Uterus (tissue), 4 donors: Measurements from ENCODE around the gene COL25A1. TPM values are rescaled to one million over a fixed set of nuclear protein-coding genes. Genes with fewer than 3 reads are reported as not detected.

Source experiments
- DNase-seq, 2 donors: peaks; one replicate each; pipeline ENCODE4 v3.0.0-alpha.2; 2019 to 2020
- H3K27ac ChIP-seq, 2 donors: fragments of 200-600 bp; sonication (generic); 1 replicate in 1 of 2; 2 replicates in 1 of 2; pipeline ENCODE4 v1.5.1; 2016 to 2018
- H3K27me3 ChIP-seq, 2 donors: fragments of 200-600 bp; sonication (generic); one replicate each; pipeline ENCODE4 v1.5.1; 2018 to 2019; ENCODE audit warnings: control low read depth in 1 of 2
- H3K36me3 ChIP-seq, 2 donors: fragments of 200-600 bp; sonication (generic); one replicate each; pipeline ENCODE4 v1.5.1; 2019; ENCODE audit warnings: control low read depth in 1 of 2
- H3K4me1 ChIP-seq, 2 donors: fragments of 200-600 bp; sonication (generic); one replicate each; pipeline ENCODE4 v1.5.1; 2018 to 2019; ENCODE audit warnings: control low read depth in 1 of 2
- H3K4me3 ChIP-seq, 2 donors: fragments of 200-600 bp; sonication (generic); 1 replicate in 1 of 2; 2 replicates in 1 of 2; pipeline ENCODE4 v1.5.1; 2018 to 2019; ENCODE audit warnings: mild to moderate bottlenecking in 1 of 2
- H3K9me3 ChIP-seq, 2 donors: fragments of 200-600 bp; sonication (generic); one replicate each; pipeline ENCODE4 v1.5.1; 2019; ENCODE audit warnings: control low read depth in 1 of 2
- POLR2A ChIP-seq, 2 donors: fragments of 450-650 bp; IDR thresholded peaks; one replicate each; pipeline ENCODE4 v1.6.1; 2016; ENCODE audit warnings: antibody characterized with exemption in 2 of 2, mild to moderate bottlenecking in 1 of 2, moderate library complexity in 1 of 2
- intact Hi-C: fragments of 100-400 bp; cut with DNase I; formaldehyde crosslinking; loops from one replicate; pipeline ENCODE4 v1.15.1; 2023; ENCODE audit warnings: low total_unique reads
- total RNA-seq, 4 donors: library from RNA; depleted of rRNA in 3 of 4; stranded (reverse); fragments of >200 nt in 3 of 4; gene quantifications; one replicate each; pipeline versions ENCODE4 v1.1.0 to v1.2.4, GENCODE V29; 2014 to 2023
- TF ChIP-seq, protein P1 (sequence below), 4 experiments: fragments of 200-600 bp in 2 of 4; fragments of 450-650 bp in 2 of 4; sonication (generic) in 2 of 4; IDR thresholded peaks; one replicate each; pipeline ENCODE4 v1.5.1; 2016 to 2019; ENCODE audit warnings: antibody characterized with exemption in 4 of 4, mild to moderate bottlenecking in 2 of 4, moderate library complexity in 1 of 4
- donor health status: DM: yes; HTN: yes; CAD: no.

Gene COL25A1
- total RNA-seq, 4 donors from 2014 or later: 0.26 to 41.1 (median 1.8) TPM; not detected in 1

DNA sequence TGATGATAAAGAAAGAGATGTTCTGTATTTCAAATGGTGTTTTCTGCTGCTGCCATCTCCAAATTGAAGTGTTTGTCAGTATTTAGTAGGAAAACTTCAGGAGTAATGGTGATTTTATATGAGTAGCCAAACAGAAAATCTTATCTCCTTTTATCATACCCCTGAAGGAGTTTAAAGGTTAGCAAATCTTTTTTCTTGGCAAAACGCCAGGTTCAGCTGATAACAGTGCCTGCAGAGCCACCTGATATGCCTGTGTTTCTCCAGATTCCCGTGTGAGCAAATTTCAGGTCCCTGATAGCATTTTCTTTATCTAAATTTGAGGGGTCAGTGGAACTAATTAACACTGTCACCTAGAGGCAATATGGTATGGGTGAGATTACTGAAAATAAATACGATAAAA lies 473.8 kb downstream of the COL25A1 start:
- Histone ChIP-seq H3K36me3 (no peaks in the 10 kb centered on the region), H3K9me3 (no peaks in the 10 kb centered on the region), H3K27ac (no peak overlapping the region), H3K4me3 (no peak overlapping the region), H3K4me1 (no peaks in the 10 kb centered on the region), H3K27me3 (no peaks in the 10 kb centered on the region)
- TF ChIP-seq POLR2A (IDR thresholded peaks at IDR 0.05): no peak
- TF ChIP-seq, protein P1, sequence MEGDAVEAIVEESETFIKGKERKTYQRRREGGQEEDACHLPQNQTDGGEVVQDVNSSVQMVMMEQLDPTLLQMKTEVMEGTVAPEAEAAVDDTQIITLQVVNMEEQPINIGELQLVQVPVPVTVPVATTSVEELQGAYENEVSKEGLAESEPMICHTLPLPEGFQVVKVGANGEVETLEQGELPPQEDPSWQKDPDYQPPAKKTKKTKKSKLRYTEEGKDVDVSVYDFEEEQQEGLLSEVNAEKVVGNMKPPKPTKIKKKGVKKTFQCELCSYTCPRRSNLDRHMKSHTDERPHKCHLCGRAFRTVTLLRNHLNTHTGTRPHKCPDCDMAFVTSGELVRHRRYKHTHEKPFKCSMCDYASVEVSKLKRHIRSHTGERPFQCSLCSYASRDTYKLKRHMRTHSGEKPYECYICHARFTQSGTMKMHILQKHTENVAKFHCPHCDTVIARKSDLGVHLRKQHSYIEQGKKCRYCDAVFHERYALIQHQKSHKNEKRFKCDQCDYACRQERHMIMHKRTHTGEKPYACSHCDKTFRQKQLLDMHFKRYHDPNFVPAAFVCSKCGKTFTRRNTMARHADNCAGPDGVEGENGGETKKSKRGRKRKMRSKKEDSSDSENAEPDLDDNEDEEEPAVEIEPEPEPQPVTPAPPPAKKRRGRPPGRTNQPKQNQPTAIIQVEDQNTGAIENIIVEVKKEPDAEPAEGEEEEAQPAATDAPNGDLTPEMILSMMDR (IDR thresholded peaks at IDR 0.05): no peak
- DNase-seq: no peak
- intact Hi-C loops: no loop called here

DNA sequence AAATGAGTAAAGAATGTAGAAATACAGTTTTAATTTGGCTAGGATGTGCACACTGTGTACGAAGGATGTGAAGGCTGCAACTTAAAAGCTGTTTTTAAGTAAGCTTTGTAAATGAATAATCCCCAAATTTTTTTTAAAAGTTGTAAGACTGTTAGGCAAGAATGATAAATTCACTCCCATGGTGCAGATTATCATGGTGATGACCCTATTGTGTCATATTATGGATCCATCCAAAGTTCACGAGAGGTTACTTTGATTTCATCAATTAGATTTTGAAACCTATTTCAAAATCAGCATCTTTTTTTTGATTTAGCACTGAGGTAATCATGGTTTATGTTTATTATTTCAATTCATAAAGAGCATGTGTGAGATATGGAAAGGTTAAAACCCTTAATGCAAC lies 476.7 kb downstream of the COL25A1 start:
- no peak for TF ChIP-seq POLR2A (IDR thresholded peaks at IDR 0.05)
- TF ChIP-seq, protein P1 (IDR thresholded peaks at IDR 0.05): no peak
- intact Hi-C loops: no loop called here
- H3K27me3 ChIP-seq: no peaks in the 10 kb centered on the region
- no peaks in the 10 kb centered on the region for H3K36me3 ChIP-seq
- no peak for DNase-seq
- H3K4me1 ChIP-seq: no peaks in the 10 kb centered on the region
- no peak overlapping the region for H3K27ac ChIP-seq
- no peak overlapping the region for H3K4me3 ChIP-seq
- H3K9me3 ChIP-seq: no peaks in the 10 kb centered on the region

DNA sequence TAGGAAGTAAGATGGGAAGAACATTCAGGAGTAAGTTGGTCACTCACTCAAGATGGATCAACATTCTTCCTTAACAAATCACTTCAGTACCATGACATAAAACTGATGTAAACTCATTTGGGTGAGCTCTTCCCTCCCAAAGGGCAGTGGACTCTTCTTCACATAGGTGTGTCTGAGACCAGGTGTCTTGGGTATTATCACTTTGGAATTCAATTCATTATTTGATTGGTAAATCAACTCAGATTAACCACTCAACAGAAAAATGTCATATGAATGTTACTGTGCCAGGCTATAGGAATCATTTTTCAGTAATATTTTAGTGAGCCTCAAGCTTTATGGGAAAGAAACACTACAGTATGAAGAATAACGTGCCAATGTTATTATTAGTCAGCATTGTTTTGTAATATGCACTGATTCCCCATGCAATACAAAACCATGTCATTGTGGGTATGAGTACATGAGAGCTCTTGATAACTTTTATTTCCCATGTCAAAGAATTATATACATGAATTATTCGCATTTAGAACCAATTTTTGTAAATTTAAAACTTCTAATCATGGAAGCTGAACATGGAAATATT lies 481.0 kb downstream of the COL25A1 start:
- H3K9me3 ChIP-seq: no peaks in the 10 kb centered on the region

DNA sequence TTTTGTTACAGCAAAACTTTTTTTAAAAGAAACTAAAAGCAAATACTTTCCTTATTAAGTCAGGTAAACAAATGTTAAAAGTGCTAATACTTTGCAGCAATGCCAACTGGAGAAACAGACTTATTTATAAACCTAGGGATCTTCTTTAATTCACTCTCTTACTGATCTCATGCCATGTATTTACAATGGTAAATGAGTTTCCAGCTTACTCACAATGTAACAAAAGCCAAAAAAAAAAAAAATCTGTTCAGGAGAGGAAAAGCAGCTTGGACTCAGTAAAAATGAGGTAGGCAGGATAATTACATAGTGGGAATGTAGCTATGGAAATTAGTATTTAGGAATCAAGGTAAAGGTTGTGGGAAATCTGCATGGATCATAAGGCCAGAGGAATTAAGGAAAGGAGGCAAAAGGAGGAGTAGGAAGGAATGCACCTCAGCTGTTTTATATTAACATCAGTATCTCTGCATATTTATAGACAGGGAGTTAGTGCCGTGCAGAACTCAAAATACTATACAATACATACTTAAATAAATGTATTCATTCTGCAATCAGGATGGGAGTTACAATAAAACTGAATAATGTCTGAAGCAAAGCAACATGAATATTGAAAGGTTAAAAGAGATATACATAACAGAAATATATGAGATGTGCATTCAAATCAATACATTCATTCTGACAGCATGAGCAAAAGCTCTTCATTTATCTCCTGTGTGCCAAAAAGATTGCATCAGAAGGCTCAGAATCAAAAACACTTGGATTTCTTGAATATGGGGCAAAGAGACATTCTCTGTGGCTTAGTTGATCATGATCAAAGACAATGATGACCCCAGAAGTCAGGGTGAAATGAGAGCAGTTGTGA lies 481.7 kb downstream of the COL25A1 start:
- no peaks in the 10 kb centered on the region for H3K9me3 ChIP-seq
- H3K4me3 ChIP-seq: no peak overlapping the region
- H3K27ac ChIP-seq: no peak overlapping the region
- TF ChIP-seq, protein P1 (IDR thresholded peaks at IDR 0.05): no peak
- TF ChIP-seq POLR2A (IDR thresholded peaks at IDR 0.05): no peak
- DNase-seq: no peak
- no peaks in the 10 kb centered on the region for H3K36me3 ChIP-seq
- H3K27me3 ChIP-seq: no peaks in the 10 kb centered on the region
- intact Hi-C loops: no loop called here
- no peaks in the 10 kb centered on the region for H3K4me1 ChIP-seq

More for the DNA sequence above, 481.0 kb downstream of the COL25A1 start:
- H3K27ac ChIP-seq: no peak overlapping the region
- H3K4me1 ChIP-seq: no peaks in the 10 kb centered on the region
- H3K36me3 ChIP-seq: no peaks in the 10 kb centered on the region
- DNase-seq: no peak
- H3K4me3 ChIP-seq: no peak overlapping the region
- TF ChIP-seq POLR2A (IDR thresholded peaks at IDR 0.05): no peak
- TF ChIP-seq, protein P1 (IDR thresholded peaks at IDR 0.05): no peak
- H3K27me3 ChIP-seq: no peaks in the 10 kb centered on the region
- intact Hi-C loops: no loop called here

DNA sequence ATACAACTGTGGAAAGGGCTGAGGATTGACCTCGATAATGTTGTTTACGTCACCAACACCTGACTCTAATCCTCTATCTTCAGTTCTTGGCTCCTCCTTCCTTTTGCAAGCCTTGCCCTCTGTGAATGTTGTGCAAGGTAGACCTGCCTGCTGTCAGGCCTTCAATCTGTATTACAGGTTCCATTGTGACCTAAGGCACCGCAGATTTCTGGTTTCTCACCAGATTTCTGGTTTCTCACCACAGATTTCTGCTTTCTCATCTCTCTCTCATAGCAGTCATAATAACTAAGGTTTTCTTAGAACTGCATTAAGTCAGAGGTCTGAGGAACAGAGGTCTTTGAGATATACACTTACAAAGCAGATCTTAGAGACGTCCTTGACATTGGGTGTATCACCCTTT lies 488.1 kb downstream of the COL25A1 start:
- Histone ChIP-seq H3K4me1 (no peaks in the 10 kb centered on the region), H3K36me3 (no peaks in the 10 kb centered on the region), H3K9me3 (no peaks in the 10 kb centered on the region), H3K27me3 (no peaks in the 10 kb centered on the region), H3K4me3 (no peak overlapping the region), H3K27ac (no peak overlapping the region)
- intact Hi-C loops: no loop called here
- TF ChIP-seq, protein P1 (IDR thresholded peaks at IDR 0.05): no peak
- no peak for TF ChIP-seq POLR2A (IDR thresholded peaks at IDR 0.05)
- no peak for DNase-seq
